Fibroblast of lung (primary cell): ENCODE measurements around the gene SORCS2.

ENCODE experiments used
- EZH2 ChIP-seq: IDR thresholded peaks from 2 replicates; pipeline ENCODE4 v1.5.1; 2012; ENCODE audit warnings: low read length, control low read depth, mild to moderate bottlenecking; ENCODE audit errors: missing control alignments
- TF ChIP-seq, protein P1 (sequence below), 2 donors: IDR thresholded peaks in 1 of 2; conservative IDR thresholded peaks in 1 of 2; 1 replicate in 1 of 2; 2 replicates in 1 of 2; pipeline ENCODE4 v1.5.1; 2011 to 2012; ENCODE audit warnings: low read length in 2 of 2, control low read depth in 1 of 2, inconsistent platforms in 1 of 2, low read depth in 1 of 2, mild to moderate bottlenecking in 1 of 2

DNA sequence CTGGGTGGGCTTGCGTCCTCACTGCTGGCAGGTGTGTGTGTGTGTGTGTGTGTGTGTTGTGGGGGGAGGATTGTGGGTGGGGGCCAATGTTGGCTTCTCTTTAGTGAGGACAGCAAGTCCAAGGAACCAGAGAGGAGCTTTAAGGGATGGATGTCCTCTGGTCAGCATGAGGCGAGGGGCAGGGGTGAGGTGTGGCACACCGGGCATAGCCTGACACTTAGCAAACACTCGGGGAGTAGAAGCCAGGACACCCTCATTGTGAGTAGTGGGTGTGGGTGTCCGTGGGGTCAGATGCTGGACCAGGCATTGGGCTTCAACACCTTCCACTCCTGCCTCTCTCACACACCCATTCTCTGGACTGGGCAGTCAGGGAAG, 2.8 kb downstream of the SORCS2 start:
- TF ChIP-seq, protein P1, sequence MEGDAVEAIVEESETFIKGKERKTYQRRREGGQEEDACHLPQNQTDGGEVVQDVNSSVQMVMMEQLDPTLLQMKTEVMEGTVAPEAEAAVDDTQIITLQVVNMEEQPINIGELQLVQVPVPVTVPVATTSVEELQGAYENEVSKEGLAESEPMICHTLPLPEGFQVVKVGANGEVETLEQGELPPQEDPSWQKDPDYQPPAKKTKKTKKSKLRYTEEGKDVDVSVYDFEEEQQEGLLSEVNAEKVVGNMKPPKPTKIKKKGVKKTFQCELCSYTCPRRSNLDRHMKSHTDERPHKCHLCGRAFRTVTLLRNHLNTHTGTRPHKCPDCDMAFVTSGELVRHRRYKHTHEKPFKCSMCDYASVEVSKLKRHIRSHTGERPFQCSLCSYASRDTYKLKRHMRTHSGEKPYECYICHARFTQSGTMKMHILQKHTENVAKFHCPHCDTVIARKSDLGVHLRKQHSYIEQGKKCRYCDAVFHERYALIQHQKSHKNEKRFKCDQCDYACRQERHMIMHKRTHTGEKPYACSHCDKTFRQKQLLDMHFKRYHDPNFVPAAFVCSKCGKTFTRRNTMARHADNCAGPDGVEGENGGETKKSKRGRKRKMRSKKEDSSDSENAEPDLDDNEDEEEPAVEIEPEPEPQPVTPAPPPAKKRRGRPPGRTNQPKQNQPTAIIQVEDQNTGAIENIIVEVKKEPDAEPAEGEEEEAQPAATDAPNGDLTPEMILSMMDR (conservative IDR thresholded peaks at IDR 0.05 in 1 of 2, IDR thresholded peaks at IDR 0.05 in 1 of 2; ENCODE audit: low read depth in 1 of 2, low read length in 2 of 2) = no peak
- TF ChIP-seq EZH2 = no peak
